A172 (cell line): Measurements from ENCODE around the gene TMEM74B. TPM values are rescaled to one million over a fixed set of nuclear protein-coding genes. Genes with fewer than 3 reads are reported as not detected.
"Not testable (repeated sequence)": the region's sequence is repeated elsewhere in the genome, so short reads cannot be mapped to it uniquely, and the experiment has no call there.

Experiments used
- DNase-seq: peaks from one replicate; pipeline ENCODE4 v3.0.0-alpha.2; 2015; ENCODE audit warnings: low spot score
- total RNA-seq: library from RNA; depleted of rRNA; stranded (reverse); fragments of >200 nt; shearing (Covaris generic); gene quantifications from 2 replicates; pipeline ENCODE4 v1.2.3, GENCODE V29; 2014; rRNA removed

Gene TMEM74B
- total RNA-seq, result 0.67 and 0.72 TPM in 2 replicates

- no peak for DNase-seq
These were observed at the start of gene TMEM74B for GRCh38 chr20:1184638-1185315. Gene TMEM74B, minus strand, starts transcription at chr20:1184981. Its CDS starts 1,180 bp downstream, at chr20:1183801.

- no peak for DNase-seq
These were observed 47.7 kb upstream of the TMEM74B start for GRCh38 chr20:1232286-1233111.

- DNase-seq, result no peak
These were observed 44.8 kb upstream of the TMEM74B start for GRCh38 chr20:1229541-1229940.

- peak; percentile 45 for DNase-seq
These were observed 41.2 kb upstream of the TMEM74B start, which contains the start of gene RAD21L1 for GRCh38 chr20:1225783-1226654. Gene RAD21L1, plus strand, starts transcription at chr20:1226044. Its CDS starts 2,410 bp downstream, at chr20:1228454.

- DNase-seq, result peak; percentile 12
These were observed 40.5 kb upstream of the TMEM74B start for GRCh38 chr20:1225263-1225782.

GRCh38 chr20:1224205-1224890 lies 39.6 kb upstream of the TMEM74B start:
- no peak for DNase-seq

- not testable (repeated sequence) for DNase-seq
These were observed 38.0 kb upstream of the TMEM74B start for GRCh38 chr20:1222750-1223149.

GRCh38 chr20:1216527-1217427 lies 32.0 kb upstream of the TMEM74B start:
- DNase-seq, result not testable (repeated sequence)

- DNase-seq, result no peak
These were observed 30.8 kb upstream of the TMEM74B start for GRCh38 chr20:1215386-1216170.

- DNase-seq, result no peak
These were observed 30.1 kb upstream of the TMEM74B start for GRCh38 chr20:1214838-1215261.

- DNase-seq, result peak; percentile 76
These were observed 28.0 kb upstream of the TMEM74B start for GRCh38 chr20:1212607-1213396.

- DNase-seq, result no peak
These were observed 27.2 kb upstream of the TMEM74B start for GRCh38 chr20:1212023-1212422.

- DNase-seq, result no peak
These were observed 25.7 kb upstream of the TMEM74B start for GRCh38 chr20:1210501-1210900.

- DNase-seq, result peak; percentile 10
These were observed 24.9 kb upstream of the TMEM74B start for GRCh38 chr20:1209447-1210387.

GRCh38 chr20:1207293-1207878 lies 22.6 kb upstream of the TMEM74B start:
- DNase-seq, result no peak

- no peak for DNase-seq
These were observed 21.8 kb upstream of the TMEM74B start for GRCh38 chr20:1206366-1207148.
